Gastroesophageal sphincter (tissue), 4 donors: Measurements from ENCODE around the gene CNNM4. TPM values are rescaled to one million over a fixed set of nuclear protein-coding genes. Genes with fewer than 3 reads are reported as not detected.

ENCODE experiments used
- ATAC-seq: fragments of 150-250 bp; one replicate; pipeline ENCODE4 v1.9.1; 2016; ENCODE audit warnings: mild to moderate bottlenecking, moderate library complexity
- H3K27ac ChIP-seq, 4 donors: fragments of 200-600 bp; sonication (generic) in 3 of 4; 1 replicate in 3 of 4; 2 replicates in 1 of 4; pipeline ENCODE4 v1.5.1; 2016 to 2019
- H3K27me3 ChIP-seq: fragments of 200-600 bp; sonication (generic); one replicate; pipeline ENCODE4 v1.5.1; 2019
- H3K36me3 ChIP-seq, 2 donors: fragments of 200-600 bp; sonication (generic); one replicate each; pipeline ENCODE4 v1.5.1; 2019; ENCODE audit warnings: control low read depth in 1 of 2
- H3K4me1 ChIP-seq, 3 donors: fragments of 200-600 bp; sonication (generic); 1 replicate in 2 of 3; 2 replicates in 1 of 3; pipeline ENCODE4 v1.5.1; 2016 to 2019; ENCODE audit warnings: control low read depth in 2 of 3
- H3K4me3 ChIP-seq, 2 donors: fragments of 200-600 bp; sonication (generic); one replicate each; pipeline ENCODE4 v1.5.1; 2019; ENCODE audit warnings: mild to moderate bottlenecking in 1 of 2, moderate library complexity in 1 of 2
- H3K9me3 ChIP-seq, 3 donors: fragments of 200-600 bp; sonication (generic); one replicate each; pipeline ENCODE4 v1.5.1; 2017 to 2019; ENCODE audit warnings: control low read depth in 2 of 3
- EP300 ChIP-seq: sonication (generic); formaldehyde crosslinking; IDR thresholded peaks from one replicate; pipeline ENCODE4 v1.6.1; 2017; ENCODE audit warnings: antibody characterized with exemption, mild to moderate bottlenecking
- POLR2A ChIP-seq, 2 donors: fragments of 450-650 bp; IDR thresholded peaks; one replicate each; pipeline ENCODE4 v1.6.1; 2017; ENCODE audit warnings: antibody characterized with exemption in 2 of 2, mild to moderate bottlenecking in 2 of 2, moderate library complexity in 1 of 2
- POLR2AphosphoS5 ChIP-seq: sonication (generic); formaldehyde crosslinking; IDR thresholded peaks from one replicate; pipeline ENCODE4 v1.6.1; 2017; ENCODE audit warnings: antibody characterized with exemption
- WGBS, 2 donors: methylation state at CpG; one replicate each; pipeline ENCODE4 v1.1.5; 2018; ENCODE audit warnings: low coverage in 1 of 2; 5-methylcytosine and 5-hydroxymethylcytosine counted together
- total RNA-seq, 4 donors: library from RNA; depleted of rRNA; stranded (reverse); fragments of >200 nt; gene quantifications; one replicate each; pipeline ENCODE4 v1.1.0, GENCODE V29; 2016
- TF ChIP-seq, protein P1 (sequence below), 4 experiments: fragments of 200-600 bp in 2 of 4; fragments of 450-650 bp in 2 of 4; sonication (generic) in 1 of 4; IDR thresholded peaks; one replicate each; pipeline ENCODE4 v1.5.1; 2017 to 2019; ENCODE audit warnings: antibody characterized with exemption in 4 of 4, mild to moderate bottlenecking in 2 of 4, moderate library complexity in 2 of 4

Gene CNNM4
- total RNA-seq, 4 donors from 2014 or later, result 2.7 to 6.1 (median 5.5) TPM

GRCh38 chr2:96844405-96844808, 83.7 kb downstream of the CNNM4 start:
- H3K4me1 ChIP-seq, result peaks cover 0 to 29% (median 0%) of the 10 kb centered on the region in 3 donors
- H3K27me3 ChIP-seq, result no peaks in the 10 kb centered on the region
- H3K36me3 ChIP-seq, result peaks cover 0 to 57% of the 10 kb centered on the region in 2 donors
- no peak for ATAC-seq
- H3K27ac ChIP-seq, result no peak overlapping the region
- WGBS, 2 donors, result no CpG with 5 or more reads among the region's 17 CpGs
- H3K9me3 ChIP-seq, result no peaks in the 10 kb centered on the region
- TF ChIP-seq, protein P1, sequence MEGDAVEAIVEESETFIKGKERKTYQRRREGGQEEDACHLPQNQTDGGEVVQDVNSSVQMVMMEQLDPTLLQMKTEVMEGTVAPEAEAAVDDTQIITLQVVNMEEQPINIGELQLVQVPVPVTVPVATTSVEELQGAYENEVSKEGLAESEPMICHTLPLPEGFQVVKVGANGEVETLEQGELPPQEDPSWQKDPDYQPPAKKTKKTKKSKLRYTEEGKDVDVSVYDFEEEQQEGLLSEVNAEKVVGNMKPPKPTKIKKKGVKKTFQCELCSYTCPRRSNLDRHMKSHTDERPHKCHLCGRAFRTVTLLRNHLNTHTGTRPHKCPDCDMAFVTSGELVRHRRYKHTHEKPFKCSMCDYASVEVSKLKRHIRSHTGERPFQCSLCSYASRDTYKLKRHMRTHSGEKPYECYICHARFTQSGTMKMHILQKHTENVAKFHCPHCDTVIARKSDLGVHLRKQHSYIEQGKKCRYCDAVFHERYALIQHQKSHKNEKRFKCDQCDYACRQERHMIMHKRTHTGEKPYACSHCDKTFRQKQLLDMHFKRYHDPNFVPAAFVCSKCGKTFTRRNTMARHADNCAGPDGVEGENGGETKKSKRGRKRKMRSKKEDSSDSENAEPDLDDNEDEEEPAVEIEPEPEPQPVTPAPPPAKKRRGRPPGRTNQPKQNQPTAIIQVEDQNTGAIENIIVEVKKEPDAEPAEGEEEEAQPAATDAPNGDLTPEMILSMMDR (IDR thresholded peaks at IDR 0.05), result no peak
- TF ChIP-seq EP300 (no peak), POLR2AphosphoS5 (no peak), POLR2A (IDR thresholded peaks at IDR 0.05) (no peak)
- no peak overlapping the region for H3K4me3 ChIP-seq

DNA sequence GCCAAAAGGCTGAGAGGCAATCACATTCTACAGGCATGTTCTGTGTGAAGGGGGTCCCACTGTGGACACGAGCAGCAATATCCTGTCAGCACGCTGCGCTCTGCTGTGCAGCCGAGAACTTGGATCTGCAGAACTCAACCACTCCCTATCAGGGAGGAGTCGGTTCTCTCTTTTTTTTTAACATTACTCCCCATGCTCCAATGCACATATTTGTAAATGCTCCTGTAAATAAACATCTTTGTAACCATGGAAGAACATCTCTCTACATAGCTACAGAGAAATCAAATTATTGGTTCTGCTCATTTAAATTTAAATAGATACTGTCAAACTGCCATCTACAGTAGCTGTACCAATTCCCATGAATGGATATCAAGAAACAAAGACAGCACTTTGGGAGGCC, 86.1 kb downstream of the CNNM4 start:
- 74 to 90% methylated on average over 5 of the region's 5 CpGs for WGBS, 2 donors
- H3K27ac ChIP-seq, result no peak overlapping the region
- H3K4me1 ChIP-seq, result peaks cover 0 to 24% (median 0%) of the 10 kb centered on the region in 3 donors
- no peak overlapping the region for H3K4me3 ChIP-seq
- TF ChIP-seq POLR2A (IDR thresholded peaks at IDR 0.05), result no peak
- no peak for TF ChIP-seq POLR2AphosphoS5
- no peak for TF ChIP-seq EP300
- peaks cover 0 to 63% of the 10 kb centered on the region in 2 donors for H3K36me3 ChIP-seq
- ATAC-seq, result no peak
- H3K27me3 ChIP-seq, result no peaks in the 10 kb centered on the region
- H3K9me3 ChIP-seq, result no peaks in the 10 kb centered on the region

- Histone ChIP-seq H3K4me1 (peaks cover 0 to 22% (median 0%) of the 10 kb centered on the region in 3 donors), H3K9me3 (no peaks in the 10 kb centered on the region), H3K27ac (no peak overlapping the region), H3K4me3 (no peak overlapping the region), H3K36me3 (peaks cover 0 to 70% of the 10 kb centered on the region in 2 donors), H3K27me3 (no peaks in the 10 kb centered on the region)
- ATAC-seq, result no peak
- TF ChIP-seq EP300, result no peak
- TF ChIP-seq, protein P1 (IDR thresholded peaks at IDR 0.05), result no peak
- no peak for TF ChIP-seq POLR2AphosphoS5
- no peak for TF ChIP-seq POLR2A (IDR thresholded peaks at IDR 0.05)
- WGBS, 2 donors, result 74 to 89% methylated on average over 9 to 10 of the region's 10 CpGs
These were observed 86.9 kb downstream of the CNNM4 start for GRCh38 chr2:96847586-96847985.

DNA sequence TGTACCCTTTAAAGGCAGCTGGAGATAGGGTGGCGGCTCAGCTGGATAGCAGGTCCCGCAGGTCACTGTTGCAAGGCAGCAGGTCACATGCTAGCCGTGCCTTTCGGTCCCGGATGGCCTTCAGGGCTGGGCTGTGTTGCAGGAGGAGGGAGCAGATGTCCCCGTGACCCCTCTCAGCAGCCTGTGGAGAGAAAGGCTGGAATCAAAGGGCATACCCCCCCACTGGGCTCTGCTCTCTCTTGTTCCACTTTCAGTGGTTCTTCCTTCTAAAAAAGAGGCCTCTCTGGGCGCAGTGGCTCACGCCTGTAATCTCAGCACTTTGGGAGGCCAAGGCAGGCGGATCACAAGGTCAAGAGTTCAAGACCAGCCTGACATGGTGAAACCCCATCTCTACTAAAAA, 87.6 kb downstream of the CNNM4 start:
- peaks cover 0 to 76% of the 10 kb centered on the region in 2 donors for H3K36me3 ChIP-seq
- 72 to 80% methylated on average over 1 to 3 of the region's 9 CpGs for WGBS, 2 donors
- H3K4me3 ChIP-seq, result no peak overlapping the region
- no peak for TF ChIP-seq EP300
- TF ChIP-seq, protein P1 (IDR thresholded peaks at IDR 0.05), result no peak
- TF ChIP-seq POLR2AphosphoS5, result no peak
- TF ChIP-seq POLR2A (IDR thresholded peaks at IDR 0.05), result no peak
- H3K27ac ChIP-seq, result no peak overlapping the region
- H3K27me3 ChIP-seq, result no peaks in the 10 kb centered on the region
- ATAC-seq, result no peak
- no peaks in the 10 kb centered on the region for H3K9me3 ChIP-seq
- peaks cover 0 to 16% (median 0%) of the 10 kb centered on the region in 3 donors for H3K4me1 ChIP-seq

GRCh38 chr2:96852667-96853066, 92.0 kb downstream of the CNNM4 start:
- H3K9me3 ChIP-seq, result no peaks in the 10 kb centered on the region
- TF ChIP-seq EP300, result no peak
- no peak overlapping the region for H3K27ac ChIP-seq
- peaks cover 0 to 67% of the 10 kb centered on the region in 2 donors for H3K36me3 ChIP-seq
- no peaks in the 10 kb centered on the region for H3K27me3 ChIP-seq
- no peak for ATAC-seq
- peaks cover 0 to 34% (median 6%) of the 10 kb centered on the region in 3 donors for H3K4me1 ChIP-seq
- 86 to 91% methylated on average over 3 to 6 of the region's 6 CpGs for WGBS, 2 donors
- no peak overlapping the region for H3K4me3 ChIP-seq

GRCh38 chr2:96853321-96853720, 92.6 kb downstream of the CNNM4 start:
- no peaks in the 10 kb centered on the region for H3K9me3 ChIP-seq
- TF ChIP-seq EP300 (no peak), POLR2A (IDR thresholded peaks at IDR 0.05) (no peak), POLR2AphosphoS5 (no peak)
- TF ChIP-seq, protein P1 (IDR thresholded peaks at IDR 0.05), result no peak
- no peak overlapping the region for H3K4me3 ChIP-seq
- H3K27me3 ChIP-seq, result no peaks in the 10 kb centered on the region
- ATAC-seq, result no peak
- no peak overlapping the region for H3K27ac ChIP-seq
- H3K4me1 ChIP-seq, result peaks cover 0 to 36% (median 6%) of the 10 kb centered on the region in 3 donors
- 90 to 99% methylated on average over 3 to 11 of the region's 15 CpGs for WGBS, 2 donors
- H3K36me3 ChIP-seq, result peaks cover 0 to 60% of the 10 kb centered on the region in 2 donors
